SHP77 treated with DMSO at 0.1 percent for 48 hours (cell line): ENCODE results near the gene KCTD12.
A peak's percentile ranks its signal among the peaks of the same experiment; 100 is the strongest.
"Not testable (repeated sequence)": the region's sequence is repeated elsewhere in the genome, so short reads cannot be mapped to it uniquely, and the experiment has no call there.

Source experiments
- DNase-seq: peaks from one replicate; lab custom pipeline; 2025; lab: John Stamatoyannopoulos, UW

KCTD12 gene

GRCh38 chr13:76886292-76887075, at the start of gene KCTD12:
TSS of gene KCTD12 (minus strand) at chr13:76886405. CDS start at chr13:76886148, 257 bp downstream.
- peak; percentile 5 for DNase-seq

GRCh38 chr13:76934671-76935070, 48.5 kb upstream of the KCTD12 start:
- no peak for DNase-seq

GRCh38 chr13:76932076-76932475, 45.9 kb upstream of the KCTD12 start:
- DNase-seq: no peak

GRCh38 chr13:76929851-76930374, 43.7 kb upstream of the KCTD12 start:
- no peak for DNase-seq

- no peak for DNase-seq
These were observed 43.1 kb upstream of the KCTD12 start for GRCh38 chr13:76929320-76929719.

GRCh38 chr13:76928456-76928855, 42.3 kb upstream of the KCTD12 start:
- peak; percentile 53 for DNase-seq

- DNase-seq: no peak
These were observed 41.8 kb upstream of the KCTD12 start for GRCh38 chr13:76927955-76928354.

- DNase-seq: no peak
These were observed 38.9 kb upstream of the KCTD12 start for GRCh38 chr13:76925115-76925514.

- DNase-seq: no peak
These were observed 35.3 kb upstream of the KCTD12 start for GRCh38 chr13:76921516-76921915.

GRCh38 chr13:76917755-76918481, 31.7 kb upstream of the KCTD12 start:
- DNase-seq: not testable (repeated sequence)

- DNase-seq: no peak
These were observed 30.9 kb upstream of the KCTD12 start for GRCh38 chr13:76917095-76917494.

- DNase-seq: no peak
These were observed 27.7 kb upstream of the KCTD12 start for GRCh38 chr13:76913898-76914297.

- no peak for DNase-seq
These were observed 26.3 kb upstream of the KCTD12 start for GRCh38 chr13:76912476-76912875.

- DNase-seq: no peak
These were observed 18.3 kb upstream of the KCTD12 start for GRCh38 chr13:76904507-76904906.

- DNase-seq: peak; percentile 8
These were observed 17.4 kb upstream of the KCTD12 start for GRCh38 chr13:76903544-76904162.

GRCh38 chr13:76899066-76899465, 12.9 kb upstream of the KCTD12 start:
- not testable (repeated sequence) for DNase-seq

- DNase-seq: not testable (repeated sequence)
These were observed 11.0 kb upstream of the KCTD12 start for GRCh38 chr13:76897171-76897570.

GRCh38 chr13:76894401-76895110, 8.4 kb upstream of the KCTD12 start:
- no peak for DNase-seq

- no peak for DNase-seq
These were observed 6.3 kb upstream of the KCTD12 start for GRCh38 chr13:76892488-76892887.

- no peak for DNase-seq
These were observed 3.8 kb upstream of the KCTD12 start for GRCh38 chr13:76890021-76890420.

GRCh38 chr13:76889254-76889653, 3.0 kb upstream of the KCTD12 start:
- DNase-seq: no peak

GRCh38 chr13:76888421-76888820, 2.2 kb upstream of the KCTD12 start:
- no peak for DNase-seq
